ENCODE results near the gene CTSA.

CTSA gene

GRCh38 chr20:45886590-45887345 is 4.4 kb upstream of the CTSA start:
- no peak for TF ChIP-seq CTCF (IDR thresholded peaks at IDR 0.05)

- no peak for TF ChIP-seq CTCF (IDR thresholded peaks at IDR 0.05)
These were observed 3.8 kb upstream of the CTSA start, which contains the start of gene SPATA25 for GRCh38 chr20:45887346-45887715. Gene SPATA25, minus strand, starts transcription at chr20:45887622. Its CDS starts 32 bp downstream, at chr20:45887590.

- no peak for TF ChIP-seq CTCF (IDR thresholded peaks at IDR 0.05)
These were observed 2.5 kb upstream of the CTSA start for GRCh38 chr20:45888681-45889080.

- TF ChIP-seq CTCF (IDR thresholded peaks at IDR 0.05): no peak
These were observed 804 bp upstream of the CTSA start for GRCh38 chr20:45890077-45890984.

GRCh38 chr20:45892049-45892825 is 1.1 kb downstream of the CTSA start:
- TF ChIP-seq CTCF (IDR thresholded peaks at IDR 0.05): no peak

GRCh38 chr20:45892828-45893500 is 1.8 kb downstream of the CTSA start:
- no peak for TF ChIP-seq CTCF (IDR thresholded peaks at IDR 0.05)

GRCh38 chr20:45893831-45894230 is 2.7 kb downstream of the CTSA start:
- TF ChIP-seq CTCF (IDR thresholded peaks at IDR 0.05): no peak
